TTC549 (cell line): Measurements from ENCODE around the gene KASH5.

ENCODE experiments used
- FAIRE-seq: peaks from 2 replicates; lab custom pipeline; 2012; peaks lifted over from hg19 to GRCh38; lab: Jason Lieb, UNC

Gene KASH5

GRCh38 chr19:49396738-49397505 lies 8.9 kb downstream of the KASH5 start:
- no peak for FAIRE-seq

- no peak for FAIRE-seq
Measured at GRCh38 chr19:49398001-49398615, 10.1 kb downstream of the KASH5 start.

GRCh38 chr19:49398931-49399330 lies 10.9 kb downstream of the KASH5 start:
- no peak for FAIRE-seq

GRCh38 chr19:49400029-49400428 lies 12.0 kb downstream of the KASH5 start:
- FAIRE-seq, result no peak

- no peak for FAIRE-seq
Measured at GRCh38 chr19:49403404-49404187, 15.5 kb downstream of the KASH5 start.

GRCh38 chr19:49407079-49407478 lies 19.0 kb downstream of the KASH5 start:
- no peak for FAIRE-seq

GRCh38 chr19:49407482-49408015 lies 19.5 kb downstream of the KASH5 start:
- no peak for FAIRE-seq

GRCh38 chr19:49408816-49409440 lies 20.9 kb downstream of the KASH5 start:
- no peak for FAIRE-seq

- FAIRE-seq, result no peak
Measured at GRCh38 chr19:49409441-49410029, 21.5 kb downstream of the KASH5 start.

GRCh38 chr19:49411681-49412326 lies 23.8 kb downstream of the KASH5 start:
- FAIRE-seq, result no peak

- no peak for FAIRE-seq
Measured at GRCh38 chr19:49413348-49413747, 25.3 kb downstream of the KASH5 start.

GRCh38 chr19:49414256-49414655 lies 26.2 kb downstream of the KASH5 start:
- no peak for FAIRE-seq

GRCh38 chr19:49415102-49415809 lies 27.2 kb downstream of the KASH5 start:
- no peak for FAIRE-seq

GRCh38 chr19:49415810-49416200 lies 27.8 kb downstream of the KASH5 start:
- FAIRE-seq, result no peak

GRCh38 chr19:49417088-49417487 lies 29.0 kb downstream of the KASH5 start:
- no peak for FAIRE-seq

- FAIRE-seq, result no peak
Measured at GRCh38 chr19:49418511-49418910, 30.5 kb downstream of the KASH5 start.

GRCh38 chr19:49419173-49419572 lies 31.1 kb downstream of the KASH5 start:
- FAIRE-seq, result no peak

GRCh38 chr19:49420227-49420626 lies 32.2 kb downstream of the KASH5 start:
- FAIRE-seq, result no peak

GRCh38 chr19:49421039-49421877 lies 33.2 kb downstream of the KASH5 start:
- FAIRE-seq, result peak; percentile 81

GRCh38 chr19:49421878-49422202 lies 33.8 kb downstream of the KASH5 start:
- no peak for FAIRE-seq
